Dermis blood vessel endothelial cell (primary cell): ENCODE results near the gene FAM98A. TPM values are rescaled to one million over a fixed set of nuclear protein-coding genes. Genes with fewer than 3 reads are reported as not detected.

Source experiments
- DNase-seq: peaks from one replicate; pipeline ENCODE4 v3.0.0; 2010
- total RNA-seq: library from RNA; depleted of rRNA; stranded (reverse); fragments of >200 nt; gene quantifications from 2 replicates; pipeline ENCODE4 v1.2.3, GENCODE V29; 2014

FAM98A gene
- 74.4 and 102 TPM in 2 replicates for total RNA-seq

DNA sequence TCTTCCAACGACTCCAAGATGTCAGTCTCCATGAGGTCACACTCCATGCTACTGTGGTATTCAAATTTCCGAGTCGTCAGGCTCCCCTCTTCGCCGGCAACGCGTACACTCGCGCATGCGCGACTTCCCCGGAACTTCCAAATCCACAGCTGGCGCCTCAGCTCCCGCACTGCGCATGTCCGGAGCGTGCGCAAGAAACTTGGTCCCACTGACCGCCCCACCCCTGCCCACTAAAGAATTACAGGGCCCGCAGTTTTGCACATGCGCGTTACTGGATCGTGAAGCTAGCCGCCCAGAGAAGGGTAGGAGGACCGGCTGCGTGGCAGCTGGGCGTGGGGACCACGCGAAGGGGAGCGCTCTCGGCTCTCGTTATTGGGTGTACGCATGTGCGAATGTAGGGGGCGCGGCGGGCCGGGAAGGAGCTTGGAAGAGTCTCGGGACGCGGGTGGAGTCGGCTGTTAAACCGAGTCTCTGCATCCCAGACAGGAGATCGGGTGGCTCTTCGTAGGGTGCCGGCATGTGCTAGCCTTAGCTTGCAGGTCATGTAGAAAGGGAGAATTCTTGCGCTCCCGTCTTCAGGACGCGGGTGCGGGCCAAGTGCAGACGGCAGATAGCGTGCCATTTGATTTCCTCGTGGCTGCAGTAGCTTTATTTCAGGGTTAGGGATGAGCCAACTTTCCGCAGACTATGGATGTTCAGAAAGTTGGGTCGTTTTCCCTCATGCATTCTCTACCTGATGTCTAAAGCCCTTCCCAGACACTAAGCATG lies at the start of gene FAM98A:
FAM98A (minus strand) TSS at position 125 of the 768 bp plus-strand sequence; CDS start at position 47, 78 bp downstream.
- peak; percentile 99 for DNase-seq

DNA sequence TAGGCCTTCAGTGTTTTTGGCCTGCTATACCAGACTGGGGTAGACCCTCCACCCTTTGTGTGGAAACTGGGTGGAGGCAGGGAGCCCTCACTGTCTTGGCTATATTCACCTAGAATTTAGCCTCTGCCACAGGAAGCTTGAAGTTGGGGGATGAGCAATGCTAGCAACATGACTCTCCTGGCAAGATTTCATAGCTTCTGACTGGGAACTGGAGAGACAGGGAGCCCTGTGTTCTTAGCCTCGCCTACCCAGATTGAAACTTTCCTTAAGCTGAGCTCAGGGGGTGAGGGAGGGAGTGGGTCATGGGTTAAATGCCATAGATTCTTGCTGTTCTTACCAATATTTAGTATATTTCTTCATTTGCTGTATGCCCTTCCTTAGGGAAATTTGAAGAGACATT lies 46.8 kb upstream of the FAM98A start:
- DNase-seq = no peak

DNA sequence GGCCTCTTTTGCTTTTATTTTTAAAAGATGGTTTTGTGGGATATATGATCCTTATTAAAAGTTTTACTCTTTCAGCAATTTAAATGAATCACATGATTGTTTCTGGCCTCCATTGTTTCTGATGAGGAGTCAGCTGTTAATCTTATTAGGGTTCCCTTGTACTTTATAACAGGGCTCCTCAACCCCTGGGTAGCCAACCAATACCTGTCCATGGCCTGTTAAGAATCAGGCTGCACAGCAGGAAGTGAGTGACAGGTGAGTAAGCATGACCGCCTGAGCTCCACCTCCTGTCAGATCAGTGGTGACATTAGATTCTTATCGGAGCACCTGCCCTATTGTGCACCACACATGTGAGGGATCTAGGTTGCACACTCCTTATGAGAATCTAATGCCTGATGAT lies 45.1 kb upstream of the FAM98A start:
- no peak for DNase-seq

DNA sequence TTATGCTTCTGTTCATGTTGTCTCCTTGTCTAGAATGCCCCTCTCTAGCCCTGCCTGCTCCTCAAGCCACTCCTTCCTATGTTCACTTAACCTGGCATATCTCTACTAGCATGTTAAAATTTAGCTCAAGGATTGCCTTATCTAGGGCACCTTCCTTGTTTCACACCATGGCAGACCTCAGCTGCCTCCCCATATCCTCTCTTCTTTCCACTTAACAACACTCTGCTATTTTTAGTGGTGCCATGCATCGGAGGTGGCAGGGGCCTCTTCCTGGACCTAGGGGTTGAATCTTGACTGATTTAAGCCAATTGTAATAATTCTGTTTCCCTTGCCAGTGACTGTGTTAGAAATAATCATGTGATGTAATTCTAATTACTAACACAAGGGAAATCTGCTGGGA lies 36.9 kb upstream of the FAM98A start:
- no peak for DNase-seq

DNA sequence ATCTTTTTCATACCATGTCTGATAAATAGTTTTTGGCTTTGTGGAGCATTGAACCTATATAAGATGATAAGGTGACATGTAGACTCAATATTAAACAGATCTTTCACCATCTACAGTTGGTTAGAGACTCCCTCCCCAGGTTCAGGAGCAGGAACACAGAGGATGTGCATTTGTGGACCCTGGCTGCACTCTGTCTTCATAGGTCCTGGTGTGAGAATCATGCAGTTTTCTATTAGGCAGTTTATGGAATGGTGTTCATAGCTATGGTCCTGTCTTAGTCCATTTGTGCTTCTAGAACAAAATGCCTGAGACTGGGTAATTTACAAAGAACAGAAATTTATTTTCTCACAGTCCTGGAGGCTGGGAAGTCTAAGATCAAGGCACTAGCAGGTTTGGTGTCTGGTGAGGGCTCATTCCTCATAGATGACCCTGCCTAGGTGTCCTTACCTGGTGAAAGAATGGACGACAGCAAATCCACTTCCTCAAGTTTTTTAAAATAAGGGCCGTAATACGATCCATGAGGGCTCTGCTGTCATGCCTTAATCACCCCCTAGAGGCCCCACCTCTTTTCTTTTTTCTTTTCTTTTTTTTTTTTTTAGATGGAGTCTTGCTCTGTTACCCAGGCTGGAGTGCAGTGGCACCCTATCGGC lies 35.3 kb upstream of the FAM98A start:
- no peak for DNase-seq

GRCh38 chr2:33633315-33633714 lies 34.2 kb upstream of the FAM98A start:
- DNase-seq = no peak

GRCh38 chr2:33632831-33633230 lies 33.7 kb upstream of the FAM98A start:
- no peak for DNase-seq

- no peak for DNase-seq
Measured at GRCh38 chr2:33628031-33628827, 29.1 kb upstream of the FAM98A start.

DNA sequence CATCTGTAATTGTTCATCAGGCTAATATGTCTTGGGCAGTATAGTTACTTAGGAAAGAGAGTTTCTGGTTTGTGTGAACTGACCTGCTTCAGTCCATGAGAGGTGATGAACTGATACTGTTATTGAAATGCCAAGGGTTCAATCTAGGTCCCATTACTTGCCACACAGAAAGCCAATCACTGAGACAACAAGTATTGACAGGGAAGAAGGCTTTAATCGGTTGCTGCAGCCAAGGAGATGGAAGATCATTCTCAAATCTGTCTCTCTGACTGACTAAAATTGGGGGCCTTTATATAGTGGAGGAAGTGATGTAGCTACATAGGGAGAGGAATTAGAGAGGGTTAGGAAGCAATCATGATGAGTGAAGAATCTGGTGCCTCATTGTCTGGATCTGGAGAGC lies 19.9 kb upstream of the FAM98A start:
- no peak for DNase-seq

- DNase-seq = no peak
Measured at GRCh38 chr2:33617989-33618388, 18.9 kb upstream of the FAM98A start.

DNA sequence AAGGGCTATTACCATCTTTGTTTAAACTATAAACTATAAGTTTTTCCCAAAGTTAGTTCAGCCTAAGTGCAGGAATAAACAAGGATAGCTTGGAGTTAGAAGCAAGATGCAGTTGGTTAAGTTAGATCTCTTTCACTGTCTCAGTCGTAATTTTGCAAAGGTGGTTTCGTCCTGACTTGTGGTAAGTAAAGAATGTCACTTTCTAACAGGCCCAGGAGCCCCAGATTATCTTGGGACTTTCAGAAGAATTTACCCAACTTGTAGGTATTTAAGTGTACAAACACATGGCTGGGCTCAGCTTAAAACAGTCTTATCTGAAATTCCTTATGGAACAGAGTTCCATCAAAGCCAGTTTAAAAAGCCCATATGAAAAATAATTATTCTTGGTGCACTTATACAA lies 18.3 kb upstream of the FAM98A start:
- no peak for DNase-seq

- no peak for DNase-seq
Measured at GRCh38 chr2:33616873-33617272, 17.8 kb upstream of the FAM98A start.

DNA sequence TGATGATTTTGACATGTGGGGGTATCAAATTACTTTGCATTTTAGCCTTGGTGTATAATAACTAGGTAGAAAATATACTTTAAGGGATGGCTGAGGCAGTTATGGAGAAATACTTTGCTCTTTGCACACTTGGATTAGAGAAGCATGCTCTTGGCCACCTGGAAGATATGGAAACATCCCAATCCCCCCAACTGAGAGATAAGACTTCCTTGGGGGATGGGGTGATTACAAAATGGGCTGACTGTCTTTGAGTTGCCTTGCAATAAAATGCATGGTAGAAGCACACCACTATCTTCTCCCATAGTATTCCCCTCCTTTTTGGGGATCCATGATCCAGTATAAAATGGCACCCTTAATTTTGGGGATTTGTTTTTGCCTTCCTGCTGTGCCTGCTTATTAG lies 15.1 kb upstream of the FAM98A start:
- DNase-seq = no peak

DNA sequence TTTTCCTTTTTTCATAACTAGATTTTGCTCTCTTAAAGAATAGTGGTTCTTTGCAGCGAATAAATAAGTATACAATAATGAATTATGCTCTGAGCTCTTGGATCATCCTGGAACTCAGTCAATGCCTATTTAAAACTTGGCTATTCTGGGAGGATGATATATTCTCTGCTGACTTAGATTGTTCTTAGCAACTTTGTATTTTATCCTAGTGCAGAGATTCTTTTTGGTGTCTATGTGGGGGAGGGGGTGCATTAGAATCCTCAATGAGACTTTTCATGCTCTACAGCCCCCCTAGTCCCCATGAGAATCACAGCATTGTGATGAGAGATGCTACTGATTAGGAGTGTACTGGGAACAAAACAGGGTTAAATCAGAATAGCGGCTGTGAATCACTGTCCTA lies 8.8 kb upstream of the FAM98A start:
- DNase-seq = no peak

DNA sequence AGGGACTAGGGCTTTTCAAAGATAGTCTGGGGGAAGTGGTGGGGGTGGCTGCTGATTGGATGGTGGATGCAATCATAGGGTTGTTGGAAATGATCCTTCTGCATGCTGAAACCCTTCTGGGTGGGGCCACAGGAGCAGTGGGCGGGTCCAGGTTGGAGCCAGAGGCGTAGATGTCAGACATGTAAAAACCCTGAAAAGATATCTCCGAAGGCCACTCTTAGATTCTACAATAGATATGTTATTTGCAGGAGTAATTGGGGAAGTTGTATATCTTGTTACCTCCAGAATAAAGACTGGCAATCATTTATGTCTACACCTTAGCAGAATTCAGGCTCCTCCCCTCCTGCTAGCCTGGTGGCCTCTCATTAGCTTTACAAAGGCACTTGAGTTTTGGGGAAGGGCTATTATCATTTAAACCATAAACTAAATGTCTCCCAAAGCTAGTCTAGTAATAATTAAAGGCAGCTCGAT lies 8.2 kb upstream of the FAM98A start:
- no peak for DNase-seq

DNA sequence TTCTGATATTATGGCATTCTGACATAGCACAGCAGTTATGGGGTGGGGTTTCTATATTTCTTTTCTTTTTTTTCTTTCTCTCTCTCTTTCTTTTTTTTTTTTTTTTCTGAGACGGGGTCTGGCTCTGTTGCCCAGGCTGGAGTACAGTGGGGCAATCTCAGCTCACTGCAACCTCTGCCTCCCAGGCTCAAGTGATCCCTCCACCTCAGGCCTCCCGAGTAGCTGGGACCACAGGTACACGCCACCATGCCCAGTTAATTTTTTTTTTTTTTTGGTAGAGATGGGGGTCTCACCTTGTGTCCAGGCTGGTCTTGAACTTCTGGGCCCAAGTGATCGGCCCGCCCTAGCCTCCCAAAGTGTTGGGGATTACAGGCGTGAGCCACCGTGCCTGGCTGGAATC lies 7.5 kb upstream of the FAM98A start:
- DNase-seq = no peak

GRCh38 chr2:33606100-33606499 lies 7.0 kb upstream of the FAM98A start:
- no peak for DNase-seq

- no peak for DNase-seq
Measured at GRCh38 chr2:33605056-33605455, 6.0 kb upstream of the FAM98A start.

DNA sequence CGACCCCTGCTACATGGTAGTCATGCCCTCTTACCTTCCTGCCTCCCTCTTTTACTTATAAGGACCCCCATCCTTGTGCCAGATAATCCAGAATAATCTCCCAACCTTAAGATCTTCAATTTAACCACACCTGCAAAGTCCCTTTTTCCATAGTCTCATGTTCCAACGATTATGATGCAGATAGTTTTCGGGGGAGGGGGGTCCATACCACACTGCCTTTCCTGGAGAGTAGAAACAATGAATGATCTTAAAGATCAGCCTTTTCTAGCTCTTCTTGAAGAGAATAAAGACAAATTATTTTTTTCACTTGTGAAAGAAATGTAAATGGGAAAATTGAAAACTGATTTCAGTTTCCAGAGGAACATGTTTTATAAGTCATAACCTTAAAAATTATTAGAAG lies 4.3 kb upstream of the FAM98A start:
- DNase-seq = no peak

DNA sequence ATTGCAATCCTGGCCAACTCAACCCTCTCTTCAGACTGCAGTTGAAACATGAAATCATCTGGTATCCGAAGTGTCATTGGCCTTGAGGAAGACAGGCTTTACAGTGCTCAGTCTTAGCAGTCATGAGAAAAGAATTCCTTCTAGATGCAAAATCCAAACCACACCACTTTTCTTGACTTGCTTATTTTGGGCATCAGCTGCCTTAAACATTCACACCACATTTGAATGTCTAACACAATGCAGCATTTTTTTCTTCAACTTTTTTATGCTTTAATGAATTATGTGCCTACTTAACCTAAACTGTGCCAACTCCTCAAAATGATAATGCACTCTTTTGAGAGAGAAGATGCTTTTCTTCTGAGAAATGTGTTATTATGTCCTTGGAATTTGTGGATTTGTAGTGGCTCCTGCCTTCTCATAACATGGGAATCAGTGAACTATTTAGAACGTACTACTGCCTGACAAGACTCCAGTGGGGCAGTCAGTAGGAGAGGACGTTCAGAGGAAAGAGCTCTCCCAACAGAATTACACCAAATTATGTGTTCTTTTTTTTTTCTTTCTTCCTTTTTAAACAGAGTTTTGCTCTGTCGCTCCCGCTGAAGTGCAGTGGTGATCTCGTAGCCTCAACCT lies 3.2 kb upstream of the FAM98A start:
- no peak for DNase-seq

DNA sequence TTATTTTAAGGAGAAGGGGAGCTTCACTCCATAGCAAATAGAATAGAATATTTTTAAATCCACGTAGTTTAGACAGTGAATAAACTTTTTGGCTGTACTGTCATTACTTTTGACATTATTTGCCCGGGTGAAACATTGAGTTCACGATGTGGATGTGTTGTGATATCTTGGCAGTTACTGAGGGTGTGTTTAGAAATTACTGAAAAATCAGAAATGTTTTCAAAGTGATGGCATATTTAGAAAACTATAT lies 769 bp upstream of the FAM98A start:
- DNase-seq = no peak

- peak; percentile 55 for DNase-seq
Measured at GRCh38 chr2:33598561-33599174, 431 bp downstream of the FAM98A start.

GRCh38 chr2:33597026-33597425 lies 2.1 kb downstream of the FAM98A start:
- DNase-seq = no peak
